AG09309 (cell line): Measurements from ENCODE around the gene PTPRF.

Experiments used
- DNase-seq: peaks from one replicate; pipeline ENCODE4 v3.0.0-alpha.2; 2010; ENCODE audit warnings: low read depth
- H3K4me3 ChIP-seq: 2 replicates; pipeline ENCODE4 v1.5.1; 2011; ENCODE audit warnings: mild to moderate bottlenecking, low read depth, low read length, moderate library complexity; ENCODE audit not compliant: control insufficient read depth
- TF ChIP-seq, protein P1 (sequence below): IDR thresholded peaks from 2 replicates; pipeline ENCODE4 v1.5.1; 2011; ENCODE audit warnings: mild to moderate bottlenecking, low read depth, low read length, inconsistent platforms; ENCODE audit not compliant: insufficient read depth, control insufficient read depth; ENCODE audit errors: missing control alignments

The PTPRF gene

DNA sequence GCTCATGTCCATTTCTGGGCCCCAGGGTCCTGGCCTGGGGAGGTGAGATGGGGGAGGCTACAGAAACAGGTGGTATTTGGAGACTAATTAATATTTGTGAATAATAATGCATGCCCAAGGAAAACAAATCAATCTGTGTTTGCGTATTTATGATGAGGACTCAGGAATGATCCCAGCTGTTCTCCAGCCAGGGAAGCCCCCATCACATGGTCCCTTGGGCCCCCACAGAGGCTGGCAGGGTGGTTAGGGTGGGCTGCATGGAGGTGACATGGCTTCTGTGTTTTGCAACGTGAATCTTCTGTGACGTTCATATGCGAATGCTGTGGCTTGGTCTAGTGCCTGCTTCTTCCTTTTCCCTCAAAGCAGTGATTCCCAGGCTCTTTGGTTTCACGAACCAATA, 10.5 kb downstream of the PTPRF start:
- no peak for DNase-seq
- TF ChIP-seq, protein P1, sequence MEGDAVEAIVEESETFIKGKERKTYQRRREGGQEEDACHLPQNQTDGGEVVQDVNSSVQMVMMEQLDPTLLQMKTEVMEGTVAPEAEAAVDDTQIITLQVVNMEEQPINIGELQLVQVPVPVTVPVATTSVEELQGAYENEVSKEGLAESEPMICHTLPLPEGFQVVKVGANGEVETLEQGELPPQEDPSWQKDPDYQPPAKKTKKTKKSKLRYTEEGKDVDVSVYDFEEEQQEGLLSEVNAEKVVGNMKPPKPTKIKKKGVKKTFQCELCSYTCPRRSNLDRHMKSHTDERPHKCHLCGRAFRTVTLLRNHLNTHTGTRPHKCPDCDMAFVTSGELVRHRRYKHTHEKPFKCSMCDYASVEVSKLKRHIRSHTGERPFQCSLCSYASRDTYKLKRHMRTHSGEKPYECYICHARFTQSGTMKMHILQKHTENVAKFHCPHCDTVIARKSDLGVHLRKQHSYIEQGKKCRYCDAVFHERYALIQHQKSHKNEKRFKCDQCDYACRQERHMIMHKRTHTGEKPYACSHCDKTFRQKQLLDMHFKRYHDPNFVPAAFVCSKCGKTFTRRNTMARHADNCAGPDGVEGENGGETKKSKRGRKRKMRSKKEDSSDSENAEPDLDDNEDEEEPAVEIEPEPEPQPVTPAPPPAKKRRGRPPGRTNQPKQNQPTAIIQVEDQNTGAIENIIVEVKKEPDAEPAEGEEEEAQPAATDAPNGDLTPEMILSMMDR = no peak
- H3K4me3 ChIP-seq = no peak overlapping the region

GRCh38 chr1:43541721-43542401, 11.2 kb downstream of the PTPRF start:
- DNase-seq = no peak
- no peak overlapping the region for H3K4me3 ChIP-seq
- TF ChIP-seq, protein P1 = no peak

GRCh38 chr1:43542527-43543458, 12.1 kb downstream of the PTPRF start:
- DNase-seq = no peak
- H3K4me3 ChIP-seq = no peak overlapping the region
- TF ChIP-seq, protein P1 = no peak

DNA sequence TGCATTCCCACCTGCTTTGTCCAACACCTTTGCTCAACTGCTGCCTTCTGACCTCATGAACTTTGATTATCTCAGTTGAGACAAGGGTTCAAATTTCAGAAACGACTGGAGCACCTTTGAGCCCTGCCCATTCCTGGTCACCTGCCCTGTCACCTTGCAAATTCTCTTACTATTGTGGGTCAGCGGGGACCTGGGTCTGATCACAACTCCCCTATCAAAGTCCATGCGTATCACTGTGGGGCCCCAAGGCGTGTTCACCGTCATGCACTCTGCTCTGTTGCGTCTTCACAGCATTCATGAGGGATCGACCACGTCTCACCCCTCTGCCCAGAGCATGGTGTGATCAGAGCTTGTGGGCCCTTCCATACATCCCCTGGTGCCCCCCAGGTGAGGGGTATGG, 12.9 kb downstream of the PTPRF start:
- TF ChIP-seq, protein P1 = no peak
- no peak for DNase-seq
- no peak overlapping the region for H3K4me3 ChIP-seq

GRCh38 chr1:43545339-43545694, 14.6 kb downstream of the PTPRF start:
- no peak for DNase-seq
- no peak overlapping the region for H3K4me3 ChIP-seq
- TF ChIP-seq, protein P1 = no peak

DNA sequence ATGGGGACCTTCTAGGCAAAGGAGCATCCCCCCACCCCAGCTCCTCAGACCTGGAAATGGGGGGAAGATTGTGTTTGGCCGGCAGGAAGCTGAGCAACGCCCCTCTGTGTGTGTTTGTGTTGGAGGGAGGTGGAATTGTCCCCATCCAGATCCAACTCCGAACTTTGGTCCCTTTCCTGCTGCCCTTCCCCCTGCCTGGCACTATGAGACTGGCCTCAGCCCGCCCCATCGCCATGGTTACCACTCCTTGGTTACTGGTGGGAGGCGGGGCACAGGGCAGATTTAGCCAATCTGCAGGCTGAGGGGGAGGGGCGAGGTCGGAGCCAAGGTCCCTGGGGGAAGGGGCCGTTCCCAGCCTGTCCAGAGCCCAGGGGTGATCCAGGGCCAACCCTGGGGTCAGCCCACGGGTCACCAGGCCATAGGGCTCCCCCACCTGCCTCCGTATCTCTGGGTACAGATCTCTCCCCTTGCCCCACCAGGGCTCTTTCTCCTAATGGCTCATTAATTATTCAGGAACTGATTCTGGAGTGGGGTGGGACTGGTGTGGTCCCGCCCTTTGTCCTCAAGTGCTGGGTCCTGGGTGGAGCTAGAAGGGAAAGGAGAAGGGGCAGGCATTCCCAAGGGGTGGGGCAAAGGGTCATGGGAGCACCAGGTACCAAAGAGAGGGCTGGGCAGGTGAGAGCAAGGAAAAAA, 15.2 kb downstream of the PTPRF start:
- TF ChIP-seq, protein P1 = no peak
- DNase-seq = no peak
- H3K4me3 ChIP-seq = no peak overlapping the region
